IPS-18a (cell line): ENCODE measurements around the gene COQ10A.
A peak's percentile ranks its signal among the peaks of the same experiment; 100 is the strongest.

Experiments
- H3K27ac ChIP-seq: one replicate; pipeline ENCODE4 v1.5.1; 2013; ENCODE audit warnings: low read length
- H3K27me3 ChIP-seq: one replicate; pipeline ENCODE4 v1.6.1; 2013; ENCODE audit warnings: mild to moderate bottlenecking, low read length; ENCODE audit not compliant: control insufficient read depth, insufficient read depth
- H3K36me3 ChIP-seq: one replicate; pipeline ENCODE4 v1.6.1; 2013; ENCODE audit warnings: low read depth, low read length; ENCODE audit not compliant: control insufficient read depth
- H3K4me1 ChIP-seq: one replicate; pipeline ENCODE4 v1.6.1; 2013; ENCODE audit warnings: low read depth, low read length; ENCODE audit not compliant: control insufficient read depth
- H3K4me3 ChIP-seq: one replicate; pipeline ENCODE4 v1.5.1; 2013; ENCODE audit warnings: low read length
- H3K9ac ChIP-seq: one replicate; pipeline ENCODE4 v1.6.1; 2013; ENCODE audit warnings: mild to moderate bottlenecking, low read length, moderate library complexity
- H3K9me3 ChIP-seq: one replicate; pipeline ENCODE4 v1.6.1; 2013; ENCODE audit warnings: low read depth, low read length; ENCODE audit not compliant: control insufficient read depth

Gene COQ10A

DNA sequence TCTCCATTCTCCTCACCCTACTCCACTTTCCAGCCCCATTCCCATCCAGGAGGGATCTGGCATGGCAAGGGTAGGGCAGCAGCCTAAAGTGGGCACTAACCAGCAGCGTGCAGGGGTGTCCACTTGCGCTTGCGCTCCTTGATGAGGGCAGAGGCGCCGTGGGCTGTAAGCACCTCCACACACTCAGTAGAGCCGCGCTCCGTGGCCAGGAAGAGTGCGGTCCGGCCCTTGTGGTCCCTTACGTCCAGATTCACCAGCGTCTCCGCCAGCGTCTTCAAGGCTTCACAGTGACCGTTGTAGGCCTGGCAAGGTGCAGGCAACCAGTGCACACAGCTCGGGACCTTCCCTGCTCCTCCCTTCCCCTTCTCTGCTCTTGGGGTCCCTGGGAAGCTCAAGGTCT, 18.8 kb upstream of the COQ10A start:
- Histone ChIP-seq H3K36me3 (peaks cover 79% of the 10 kb centered on the region), H3K9ac (no peak overlapping the region), H3K27me3 (no peaks in the 10 kb centered on the region), H3K4me3 (no peak overlapping the region), H3K27ac (no peak overlapping the region), H3K9me3 (no peaks in the 10 kb centered on the region), H3K4me1 (no peaks in the 10 kb centered on the region)

DNA sequence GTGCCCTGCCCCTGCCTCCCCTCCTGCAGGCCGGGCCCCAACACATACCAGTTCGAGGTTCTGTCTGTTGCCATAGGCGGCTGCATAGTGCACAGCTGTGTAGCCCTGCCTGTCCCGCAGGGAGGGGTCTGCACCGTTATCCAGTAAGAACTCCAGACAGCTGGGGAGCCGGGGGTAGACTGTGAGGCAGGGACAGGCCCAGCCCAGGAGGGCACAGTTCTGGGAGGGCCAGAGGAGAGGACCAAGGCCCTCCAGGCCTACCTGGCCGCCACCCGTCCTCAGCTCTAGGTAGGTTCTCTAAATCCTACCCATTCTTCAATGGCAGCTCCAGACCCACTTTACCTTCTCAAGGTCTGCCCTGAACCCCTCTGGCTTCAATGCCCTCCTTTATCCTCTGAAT, 18.0 kb upstream of the COQ10A start:
- Histone ChIP-seq H3K36me3 (peaks cover 80% of the 10 kb centered on the region), H3K9ac (no peak overlapping the region), H3K9me3 (no peaks in the 10 kb centered on the region), H3K4me3 (no peak overlapping the region), H3K27me3 (no peaks in the 10 kb centered on the region), H3K27ac (no peak overlapping the region), H3K4me1 (no peaks in the 10 kb centered on the region)

- Histone ChIP-seq H3K4me1 (peaks cover 13% of the 10 kb centered on the region), H3K27ac (no peak overlapping the region), H3K27me3 (no peaks in the 10 kb centered on the region), H3K9me3 (no peaks in the 10 kb centered on the region), H3K4me3 (no peak overlapping the region), H3K9ac (no peak overlapping the region), H3K36me3 (peaks cover 65% of the 10 kb centered on the region)
These were observed 14.1 kb upstream of the COQ10A start for GRCh38 chr12:56252649-56253048.

- H3K27ac ChIP-seq = no peak overlapping the region
- H3K4me3 ChIP-seq = no peak overlapping the region
- H3K27me3 ChIP-seq = no peaks in the 10 kb centered on the region
- no peak overlapping the region for H3K9ac ChIP-seq
- H3K4me1 ChIP-seq = peaks cover 13% of the 10 kb centered on the region
- H3K36me3 ChIP-seq = peaks cover 61% of the 10 kb centered on the region
- no peaks in the 10 kb centered on the region for H3K9me3 ChIP-seq
These were observed 13.7 kb upstream of the COQ10A start for GRCh38 chr12:56253091-56253490.

DNA sequence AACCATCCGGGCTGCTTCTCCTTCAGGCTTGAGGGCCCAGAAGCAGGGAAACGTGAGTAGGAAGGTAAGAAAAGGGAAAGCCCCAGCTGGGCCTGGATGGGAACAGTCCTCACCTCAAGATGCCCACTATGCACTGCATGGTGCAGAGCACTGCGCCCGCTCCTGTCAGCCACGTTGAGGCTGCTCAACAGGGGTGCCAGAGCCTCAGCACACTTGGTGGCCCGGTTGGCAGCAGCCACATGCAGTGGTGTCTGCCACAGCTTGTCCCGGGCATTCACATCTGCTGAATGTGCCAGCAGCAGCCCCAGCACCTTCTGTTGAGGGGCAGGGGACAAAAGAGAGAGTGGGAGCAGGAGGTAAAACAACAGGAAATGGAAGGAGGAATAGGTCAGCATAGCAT, 11.1 kb upstream of the COQ10A start:
- H3K9me3 ChIP-seq = no peaks in the 10 kb centered on the region
- H3K27me3 ChIP-seq = no peaks in the 10 kb centered on the region
- peaks cover 17% of the 10 kb centered on the region for H3K4me1 ChIP-seq
- H3K9ac ChIP-seq = no peak overlapping the region
- H3K36me3 ChIP-seq = peaks cover 46% of the 10 kb centered on the region
- H3K4me3 ChIP-seq = no peak overlapping the region
- H3K27ac ChIP-seq = no peak overlapping the region

GRCh38 chr12:56256326-56256960, 10.3 kb upstream of the COQ10A start:
- no peaks in the 10 kb centered on the region for H3K27me3 ChIP-seq
- peaks cover 43% of the 10 kb centered on the region for H3K36me3 ChIP-seq
- H3K4me1 ChIP-seq = peaks cover 17% of the 10 kb centered on the region
- H3K4me3 ChIP-seq = peak overlapping the region; percentile 95
- no peak overlapping the region for H3K27ac ChIP-seq
- no peak overlapping the region for H3K9ac ChIP-seq
- no peaks in the 10 kb centered on the region for H3K9me3 ChIP-seq

GRCh38 chr12:56257071-56257470, 9.7 kb upstream of the COQ10A start:
- H3K4me1 ChIP-seq = peaks cover 17% of the 10 kb centered on the region
- peaks cover 37% of the 10 kb centered on the region for H3K36me3 ChIP-seq
- H3K27me3 ChIP-seq = no peaks in the 10 kb centered on the region
- peak overlapping the region; percentile 95 for H3K4me3 ChIP-seq
- peak overlapping the region; percentile 62 for H3K9ac ChIP-seq
- no peak overlapping the region for H3K27ac ChIP-seq
- H3K9me3 ChIP-seq = no peaks in the 10 kb centered on the region

DNA sequence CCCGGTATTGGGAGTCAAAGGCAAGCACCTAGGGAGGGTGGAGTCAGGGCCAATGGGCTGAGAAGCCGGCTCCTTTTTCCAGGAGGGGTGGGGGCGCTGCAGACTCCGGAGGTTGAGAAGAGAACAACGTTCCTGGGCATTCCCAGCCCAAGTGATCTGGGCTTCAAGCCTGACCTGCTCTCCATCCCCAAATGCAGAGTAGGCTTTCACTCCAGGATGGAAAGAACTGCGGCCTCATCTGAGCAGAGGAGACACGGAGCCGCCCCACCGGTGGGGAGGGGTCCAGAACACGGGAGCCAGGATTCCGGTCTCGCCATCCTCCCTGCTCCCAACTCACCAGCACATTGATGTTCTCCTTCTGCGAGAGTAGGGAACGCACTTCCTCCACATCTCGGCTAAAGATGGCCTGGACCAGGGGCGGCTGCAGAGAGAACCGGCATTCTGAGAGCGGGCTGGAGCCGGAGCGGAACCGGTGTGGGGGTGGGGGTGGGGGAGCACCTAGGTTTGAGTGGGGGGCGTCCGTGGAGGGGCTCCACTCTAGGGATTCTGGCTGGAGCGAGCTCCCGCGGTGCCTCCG, 9.2 kb upstream of the COQ10A start:
- H3K9me3 ChIP-seq = no peaks in the 10 kb centered on the region
- H3K4me1 ChIP-seq = peaks cover 17% of the 10 kb centered on the region
- H3K36me3 ChIP-seq = peaks cover 32% of the 10 kb centered on the region
- no peaks in the 10 kb centered on the region for H3K27me3 ChIP-seq
- H3K27ac ChIP-seq = no peak overlapping the region
- H3K9ac ChIP-seq = peak overlapping the region; percentile 62
- peak overlapping the region; percentile 95 for H3K4me3 ChIP-seq

GRCh38 chr12:56258068-56258819, 8.5 kb upstream of the COQ10A start, which contains the start of gene ANKRD52:
TSS of gene ANKRD52 (minus strand) at chr12:56258384. CDS start at chr12:56258269, 115 bp downstream.
- H3K36me3 ChIP-seq = peaks cover 25% of the 10 kb centered on the region
- peak within 1 kb of the TSS; percentile 74 for H3K27ac ChIP-seq
- peaks cover 17% of the 10 kb centered on the region for H3K4me1 ChIP-seq
- no peaks in the 10 kb centered on the region for H3K27me3 ChIP-seq
- no peaks in the 10 kb centered on the region for H3K9me3 ChIP-seq
- peak within 1 kb of the TSS; percentile 75 for H3K9ac ChIP-seq
- peak within 1 kb of the TSS; percentile 95 for H3K4me3 ChIP-seq

GRCh38 chr12:56258820-56259183, 7.9 kb upstream of the COQ10A start:
- Histone ChIP-seq H3K27me3 (no peaks in the 10 kb centered on the region), H3K27ac (peak overlapping the region; percentile 74), H3K9me3 (no peaks in the 10 kb centered on the region), H3K4me1 (peaks cover 17% of the 10 kb centered on the region), H3K9ac (peak overlapping the region; percentile 75), H3K36me3 (peaks cover 19% of the 10 kb centered on the region), H3K4me3 (peak overlapping the region; percentile 95)

DNA sequence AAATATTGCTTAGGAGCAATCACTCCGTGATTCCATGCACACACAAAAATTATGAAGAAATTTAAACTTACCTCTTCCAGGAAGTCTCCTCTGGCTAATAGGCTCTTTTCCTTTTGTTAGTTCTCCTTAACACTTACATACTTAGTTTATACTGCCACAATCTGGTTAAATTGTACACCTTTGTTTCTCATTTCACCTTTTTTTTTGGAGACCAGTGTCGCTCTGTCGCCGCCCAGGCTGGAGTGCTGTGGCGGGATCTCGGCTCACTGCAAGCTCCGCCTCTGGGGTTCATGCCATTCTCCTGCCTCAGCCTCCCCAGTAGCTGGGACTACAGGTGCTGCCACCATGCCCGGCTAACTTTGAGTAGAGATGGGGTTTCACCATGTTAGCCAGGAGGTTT, 6.4 kb upstream of the COQ10A start:
- Histone ChIP-seq H3K4me1 (peaks cover 17% of the 10 kb centered on the region), H3K27ac (no peak overlapping the region), H3K9me3 (no peaks in the 10 kb centered on the region), H3K9ac (no peak overlapping the region), H3K27me3 (no peaks in the 10 kb centered on the region), H3K36me3 (peaks cover 6% of the 10 kb centered on the region), H3K4me3 (no peak overlapping the region)
